B cell (primary cell): ENCODE data around the gene RAB8B.

Experiments
- CTCF ChIP-seq: fragments of 200-600 bp; IDR thresholded peaks from one replicate; pipeline ENCODE4 v1.8.0; 2022; ENCODE audit warnings: antibody characterized with exemption, mild to moderate bottlenecking
- EZH2 ChIP-seq: IDR thresholded peaks from 2 replicates; pipeline ENCODE4 v1.6.1; 2012; ENCODE audit warnings: borderline replicate concordance, low read depth, mild to moderate bottlenecking, moderate library complexity, low read length; ENCODE audit not compliant: insufficient read depth, poor library complexity, severe bottlenecking

GRCh38 chr15:63200464-63201249 is 11.3 kb downstream of the RAB8B start:
- no peak for TF ChIP-seq CTCF
- no peak for TF ChIP-seq EZH2
